HG03097 (cell line): Measurements from ENCODE around the gene GNB1L.
A peak's percentile ranks its signal among the peaks of the same experiment; 100 is the strongest.
"Not testable (repeated sequence)": the region's sequence is repeated elsewhere in the genome, so short reads cannot be mapped to it uniquely, and the experiment has no call there.

Experiments used
- ATAC-seq: cut with Tn5 transposase; IDR thresholded peaks from one replicate; pipeline ENCODE4 v1.9.1; 2021; ENCODE audit not compliant: unreplicated experiment, low FRiP score

The GNB1L gene

GRCh38 chr22:19784384-19785175 is 70.1 kb downstream of the GNB1L start:
- no peak for ATAC-seq

GRCh38 chr22:19783586-19784383 is 70.9 kb downstream of the GNB1L start:
- no peak for ATAC-seq

- no peak for ATAC-seq
Observed at GRCh38 chr22:19782533-19782932, 72.1 kb downstream of the GNB1L start.

GRCh38 chr22:19779685-19780268 is 74.9 kb downstream of the GNB1L start:
- no peak for ATAC-seq

- ATAC-seq: no peak
Observed at GRCh38 chr22:19779011-19779421, 75.7 kb downstream of the GNB1L start.

GRCh38 chr22:19777192-19777591 is 77.5 kb downstream of the GNB1L start:
- ATAC-seq: not testable (repeated sequence)

- ATAC-seq: no peak
Observed at GRCh38 chr22:19776433-19777031, 78.1 kb downstream of the GNB1L start.

GRCh38 chr22:19775496-19776325 is 79.0 kb downstream of the GNB1L start:
- ATAC-seq: no peak

GRCh38 chr22:19774628-19775027 is 80.0 kb downstream of the GNB1L start:
- ATAC-seq: no peak

GRCh38 chr22:19773470-19774040 is 81.1 kb downstream of the GNB1L start:
- no peak for ATAC-seq

GRCh38 chr22:19772673-19773469 is 81.8 kb downstream of the GNB1L start:
- ATAC-seq: peak; percentile 64

- no peak for ATAC-seq
Observed at GRCh38 chr22:19772422-19772672, 82.3 kb downstream of the GNB1L start.

- ATAC-seq: no peak
Observed at GRCh38 chr22:19770349-19771220, 84.1 kb downstream of the GNB1L start.

- ATAC-seq: no peak
Observed at GRCh38 chr22:19769393-19769715, 85.3 kb downstream of the GNB1L start.

- no peak for ATAC-seq
Observed at GRCh38 chr22:19767427-19768341, 87.0 kb downstream of the GNB1L start.

- ATAC-seq: no peak
Observed at GRCh38 chr22:19766511-19767426, 87.9 kb downstream of the GNB1L start.

- no peak for ATAC-seq
Observed at GRCh38 chr22:19766240-19766510, 88.5 kb downstream of the GNB1L start.
